HG03103 (cell line): Measurements from ENCODE around the gene SPOCK2.
"Not testable (repeated sequence)": the region's sequence is repeated elsewhere in the genome, so short reads cannot be mapped to it uniquely, and the experiment has no call there.

ENCODE experiments used
- ATAC-seq: cut with Tn5 transposase; IDR thresholded peaks from one replicate; pipeline ENCODE4 v1.9.1; 2021; ENCODE audit warnings: low read depth; ENCODE audit not compliant: unreplicated experiment

Gene SPOCK2

GRCh38 chr10:72087969-72088888, at the start of gene SPOCK2:
Gene SPOCK2, minus strand, starts transcription at chr10:72088551. Its CDS starts 223 bp downstream, at chr10:72088328.
- ATAC-seq, result no peak

- ATAC-seq, result no peak
These were observed 49.2 kb upstream of the SPOCK2 start for GRCh38 chr10:72137583-72137982.

GRCh38 chr10:72136225-72136624, 47.9 kb upstream of the SPOCK2 start:
- not testable (repeated sequence) for ATAC-seq

DNA sequence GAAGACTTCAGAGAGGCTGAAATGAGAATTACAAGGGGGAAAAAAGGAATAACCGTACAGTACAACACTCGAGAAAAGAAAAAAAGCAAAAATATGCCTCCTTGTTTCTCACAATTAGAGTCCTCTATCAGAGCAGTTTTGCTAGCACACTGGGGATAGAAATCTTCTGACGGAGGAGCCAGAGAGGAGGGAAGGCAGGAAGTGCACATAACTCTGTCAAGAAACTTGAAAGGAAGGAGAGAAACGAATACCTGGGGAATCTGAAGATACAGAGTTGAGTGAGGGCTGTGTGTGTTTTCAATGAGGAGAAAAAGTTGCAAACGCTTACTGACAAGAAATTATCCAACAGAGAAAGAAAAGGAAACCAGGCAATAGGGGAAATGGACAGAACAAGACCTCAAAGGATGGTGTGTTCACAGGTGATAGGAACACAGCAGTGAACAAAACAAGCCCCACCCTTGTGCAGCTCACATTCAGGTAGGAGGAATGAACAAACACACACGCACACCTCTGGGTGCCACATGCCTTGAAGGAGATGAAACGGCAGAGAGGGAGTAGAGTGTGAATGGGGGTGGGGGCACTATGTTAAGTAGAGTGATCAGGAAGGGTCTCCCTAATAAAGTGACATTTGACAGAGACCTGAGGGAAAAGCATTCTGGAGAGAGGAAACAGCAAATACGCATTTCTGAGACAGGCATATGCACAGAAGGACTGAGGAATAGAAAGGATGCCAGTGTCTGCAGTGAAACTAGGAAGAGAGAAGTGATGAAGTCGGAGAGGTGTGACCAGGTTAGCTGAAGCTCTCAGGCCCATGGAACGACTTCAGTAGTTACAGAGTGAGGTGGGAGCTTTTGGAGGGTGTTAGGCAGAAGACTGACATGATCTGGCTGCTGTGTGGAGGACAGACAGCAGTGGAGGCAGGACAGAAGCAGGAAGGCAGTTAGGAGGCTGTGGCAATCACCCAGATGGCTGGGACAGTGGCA, 46.7 kb upstream of the SPOCK2 start:
- ATAC-seq, result no peak

- ATAC-seq, result no peak
These were observed 45.2 kb upstream of the SPOCK2 start for GRCh38 chr10:72133517-72133916.

DNA sequence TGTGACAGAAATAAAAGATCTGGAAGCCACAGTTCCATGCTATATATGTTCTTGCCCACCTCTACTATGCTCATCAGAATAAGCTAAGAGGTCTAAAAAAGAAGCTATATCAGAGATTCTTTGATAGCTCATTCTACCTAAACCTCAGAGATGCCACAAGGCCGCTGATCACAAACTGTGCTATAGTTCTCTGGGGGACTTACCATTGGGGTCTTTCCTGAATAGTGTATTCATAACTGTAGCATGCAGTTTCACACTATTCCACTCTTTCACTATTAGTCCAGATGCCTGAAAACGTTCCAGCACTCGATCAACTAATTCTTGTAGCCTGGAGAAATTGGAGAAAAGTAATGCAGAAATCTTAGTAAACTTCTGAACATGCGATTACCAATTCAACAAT, 44.5 kb upstream of the SPOCK2 start:
- ATAC-seq, result no peak

DNA sequence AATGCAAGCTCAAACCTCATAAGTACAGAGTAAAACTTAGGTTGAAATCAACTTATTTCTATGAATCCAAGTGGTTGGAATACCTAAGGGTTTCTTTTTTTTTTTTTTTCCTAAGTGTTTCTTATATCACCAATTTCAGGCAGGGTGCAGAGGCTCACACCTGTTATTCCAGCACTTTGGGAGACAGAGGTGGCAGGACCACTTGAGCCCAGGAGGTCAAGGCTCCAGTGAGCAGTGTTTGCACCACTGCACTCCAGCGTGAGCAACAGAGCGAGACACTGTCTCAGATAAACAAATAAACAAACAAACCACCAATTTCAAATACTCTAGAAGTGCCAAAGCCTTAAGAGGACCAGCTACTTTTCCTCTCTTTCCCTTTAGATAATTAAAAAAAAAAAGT, 39.2 kb upstream of the SPOCK2 start:
- no peak for ATAC-seq

- no peak for ATAC-seq
These were observed 38.5 kb upstream of the SPOCK2 start for GRCh38 chr10:72126872-72127232.

DNA sequence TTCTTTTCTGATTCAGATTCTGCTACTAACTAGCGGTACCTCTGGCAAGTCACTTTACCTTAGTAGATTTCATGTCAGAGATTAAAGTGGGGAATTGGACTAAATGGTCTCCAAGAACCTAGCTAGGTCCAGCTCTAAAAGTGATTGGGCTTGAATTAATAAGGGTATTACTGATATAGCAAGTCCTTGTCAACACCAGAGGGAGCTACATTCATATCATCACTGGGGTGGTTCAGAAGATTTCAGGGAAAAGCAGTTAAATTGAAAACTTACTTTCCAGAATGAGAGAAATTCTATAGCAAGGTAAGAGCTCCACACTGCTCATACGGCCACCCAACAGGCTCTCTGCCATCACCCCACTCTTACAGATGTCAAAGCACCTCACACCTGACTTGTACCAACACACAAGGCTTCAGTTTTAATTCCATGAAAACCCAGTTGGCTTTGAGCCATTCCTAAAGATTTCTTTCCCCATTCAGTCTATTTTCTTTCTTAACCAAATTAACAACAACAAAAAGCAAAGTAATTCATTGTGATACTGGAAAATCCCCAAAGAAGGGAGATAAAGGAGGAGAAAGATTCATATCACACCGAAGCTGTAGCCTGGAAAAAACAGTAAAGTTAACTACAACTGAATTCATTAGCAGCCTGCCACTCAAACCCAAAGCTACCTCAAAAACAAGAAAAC, 38.0 kb upstream of the SPOCK2 start:
- no peak for ATAC-seq

- ATAC-seq, result no peak
These were observed 36.6 kb upstream of the SPOCK2 start for GRCh38 chr10:72124989-72125388.

- ATAC-seq, result no peak
These were observed 36.0 kb upstream of the SPOCK2 start for GRCh38 chr10:72124381-72124780.

GRCh38 chr10:72123616-72124015, 35.3 kb upstream of the SPOCK2 start:
- ATAC-seq, result no peak

GRCh38 chr10:72122221-72122620, 33.9 kb upstream of the SPOCK2 start:
- no peak for ATAC-seq

- ATAC-seq, result no peak
These were observed 33.0 kb upstream of the SPOCK2 start for GRCh38 chr10:72121389-72121788.

- ATAC-seq, result no peak
These were observed 28.0 kb upstream of the SPOCK2 start for GRCh38 chr10:72116372-72116771.

DNA sequence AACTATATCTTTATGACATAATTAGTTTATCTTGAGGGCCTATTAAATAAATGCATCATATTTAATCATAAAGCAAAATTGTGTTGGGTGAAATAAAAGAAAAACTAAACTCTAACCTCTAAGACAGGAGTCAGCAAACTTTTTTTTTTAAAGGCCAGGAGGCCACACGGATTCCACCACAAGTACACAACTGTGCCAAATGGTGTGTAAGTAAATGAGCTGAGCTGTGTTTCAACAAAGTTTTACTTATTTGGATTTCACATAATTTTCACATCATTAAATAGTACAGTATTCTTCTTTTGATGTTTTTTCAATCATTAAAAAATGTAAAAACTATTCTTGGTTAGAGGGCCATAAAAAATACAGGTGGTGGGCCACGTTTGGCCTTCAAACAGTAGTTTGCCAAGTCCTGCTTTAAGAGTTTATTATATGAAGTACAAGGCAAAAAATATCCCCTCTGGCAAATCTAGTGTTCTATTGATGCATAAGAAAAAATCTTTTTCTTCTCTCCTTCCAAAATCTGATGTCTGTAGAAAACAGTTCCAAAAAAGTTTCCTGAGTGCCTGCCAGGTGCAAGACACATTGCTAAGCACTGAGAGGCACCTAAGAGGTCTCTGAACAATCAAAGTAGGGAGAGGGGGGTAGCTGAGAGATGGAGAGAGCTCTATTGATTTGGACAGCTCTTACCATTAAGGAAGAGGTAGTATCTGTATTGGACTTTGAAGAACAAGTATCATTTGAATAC, 26.5 kb upstream of the SPOCK2 start:
- no peak for ATAC-seq

DNA sequence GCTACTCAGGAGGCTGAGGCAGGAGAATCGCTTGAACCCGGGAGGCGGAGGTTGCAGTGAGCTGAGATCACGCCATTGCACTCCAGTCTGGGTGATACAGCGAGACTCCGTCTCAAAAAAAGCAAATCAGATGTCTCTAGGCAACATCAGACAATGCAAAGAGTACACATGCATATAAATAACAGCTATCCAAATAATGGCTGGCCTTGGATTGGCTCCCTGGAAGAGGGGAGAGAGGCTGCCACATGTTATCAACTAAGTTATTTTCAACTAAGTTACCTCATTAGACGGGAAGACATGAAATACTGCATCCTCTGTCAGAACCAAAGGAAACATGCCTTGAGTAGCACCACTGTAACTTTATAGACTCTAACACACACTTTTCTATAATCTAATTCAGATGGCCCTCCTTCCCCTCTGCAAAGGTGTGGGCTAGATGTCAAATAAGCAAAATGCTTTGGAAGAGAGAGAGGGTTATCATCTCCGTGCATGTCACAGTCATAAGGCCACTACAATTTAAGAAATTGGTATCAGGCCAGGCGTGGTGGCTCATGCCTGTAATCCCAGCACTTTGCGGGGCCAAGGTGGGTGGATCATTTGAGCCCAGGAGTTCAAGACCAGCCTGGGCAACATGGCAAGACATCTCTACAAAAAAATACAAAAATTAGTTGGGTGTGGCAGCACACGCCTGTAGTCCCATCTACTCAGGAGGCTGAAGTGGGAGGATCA, 22.5 kb upstream of the SPOCK2 start:
- no peak for ATAC-seq

DNA sequence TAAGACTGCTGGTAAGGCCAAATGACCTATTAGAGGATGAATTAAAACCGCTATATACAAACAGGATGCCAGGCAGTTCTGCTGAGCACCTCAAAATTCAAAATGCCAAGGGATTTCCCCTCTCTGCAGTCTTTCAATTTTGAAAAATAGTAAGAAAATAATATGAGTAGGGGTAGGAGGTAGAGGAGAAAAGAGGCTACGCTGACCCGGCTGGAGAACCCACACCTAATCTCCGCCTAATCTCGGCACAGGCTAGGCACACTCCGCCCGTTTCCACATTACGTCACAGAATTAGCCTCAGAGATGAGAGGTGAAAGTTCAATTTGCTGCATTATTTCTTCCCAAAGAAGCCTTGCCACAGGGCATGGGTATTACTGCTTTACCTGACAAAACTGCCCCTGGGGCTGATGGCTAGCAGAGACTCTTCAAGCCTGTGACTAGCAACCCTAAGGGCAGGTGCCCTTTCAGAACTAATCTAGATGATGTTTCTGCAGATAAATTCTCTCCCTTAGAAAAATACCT, 21.3 kb upstream of the SPOCK2 start:
- ATAC-seq, result no peak
